Natural killer cell (primary cell): ENCODE measurements around the gene SLC25A21. TPM values are rescaled to one million over a fixed set of nuclear protein-coding genes. Genes with fewer than 3 reads are reported as not detected.
"Not testable (repeated sequence)": the region's sequence is repeated elsewhere in the genome, so short reads cannot be mapped to it uniquely, and the experiment has no call there.

ENCODE experiments used
- ATAC-seq, 3 donors: fragments of 150-1000 bp in 2 of 3; fragments of 200-7000 bp in 1 of 3; cut with Tn5 transposase; 1 replicate in 1 of 3; 2 replicates in 2 of 3; pipeline ENCODE4 v1.10.0; 2021; ENCODE audit warnings: mild to moderate bottlenecking in 2 of 3, moderate library complexity in 2 of 3
- DNase-seq, 2 donors: peaks; one replicate each; pipeline versions ENCODE4 v3.0.0 to v3.0.0-alpha.2; 2013 to 2021; ENCODE audit warnings: mixed read lengths in 1 of 2
- H3K27ac ChIP-seq: one replicate; pipeline ENCODE4 v1.5.1; 2013; ENCODE audit warnings: mild to moderate bottlenecking, low read length
- H3K27me3 ChIP-seq: one replicate; pipeline ENCODE4 v1.6.1; 2013; ENCODE audit warnings: low read length; ENCODE audit not compliant: control insufficient read depth, insufficient read depth
- H3K36me3 ChIP-seq: one replicate; pipeline ENCODE4 v1.6.1; 2013; ENCODE audit warnings: low read length; ENCODE audit not compliant: control insufficient read depth, insufficient read depth
- H3K4me1 ChIP-seq: one replicate; pipeline ENCODE4 v1.6.1; 2013; ENCODE audit warnings: low read length; ENCODE audit not compliant: control insufficient read depth, insufficient read depth
- H3K4me3 ChIP-seq: one replicate; pipeline ENCODE4 v1.5.1; 2013; ENCODE audit warnings: low read length
- H3K9me3 ChIP-seq: one replicate; pipeline ENCODE4 v1.6.1; 2013; ENCODE audit warnings: low read length; ENCODE audit not compliant: control insufficient read depth, insufficient read depth
- H3K27ac Mint-ChIP-seq, 2 donors: one replicate each; pipeline ENCODE4 v1.8.0; 2022; ENCODE audit warnings: mild to moderate bottlenecking in 2 of 2, mixed read lengths in 2 of 2, moderate library complexity in 1 of 2
- H3K27me3 Mint-ChIP-seq, 2 donors: one replicate each; pipeline ENCODE4 v1.8.0; 2022; ENCODE audit warnings: low read depth in 2 of 2, mixed read lengths in 2 of 2
- H3K36me3 Mint-ChIP-seq: one replicate; pipeline ENCODE4 v1.8.0; 2022; ENCODE audit warnings: mixed read lengths
- H3K4me1 Mint-ChIP-seq, 2 donors: one replicate each; pipeline ENCODE4 v1.8.0; 2022; ENCODE audit warnings: mixed read lengths in 2 of 2
- H3K4me3 Mint-ChIP-seq: one replicate; pipeline ENCODE4 v1.8.0; 2022; ENCODE audit warnings: mild to moderate bottlenecking, moderate library complexity, mixed read lengths
- H3K9me3 Mint-ChIP-seq, 2 donors: one replicate each; pipeline ENCODE4 v1.8.0; 2022; ENCODE audit warnings: mixed read lengths in 2 of 2
- CTCF ChIP-seq: fragments of 200-600 bp; IDR thresholded peaks from one replicate; pipeline ENCODE4 v1.8.0; 2022; ENCODE audit warnings: antibody characterized with exemption
- WGBS: methylation state at CpG from one replicate; pipeline ENCODE4 v1.1.7; 2013; ENCODE audit warnings: missing lambda C conversion rate; ENCODE audit not compliant: insufficient coverage; 5-methylcytosine and 5-hydroxymethylcytosine counted together
- intact Hi-C: fragments of 100-400 bp; cut with micrococcal nuclease; formaldehyde crosslinking; loops from one replicate; pipeline ENCODE4 v1.14.2; 2022
- total RNA-seq, 4 donors: library from RNA; stranded (reverse); fragments of 120-200 nt in 1 of 4; gene quantifications; one replicate each; pipeline versions ENCODE4 v1.2.3 to v1.2.4, GENCODE V29; 2013 to 2022

The SLC25A21 gene
- total RNA-seq, 3 donors from 2014 or later (not counting 1 experiment from before 2014, with no cell fraction given): not detected

GRCh38 chr14:37181441-37181840, 9.0 kb upstream of the SLC25A21 start:
- H3K9me3 ChIP-seq: no peaks in the 10 kb centered on the region
- Mint-ChIP-seq H3K27me3 (no peaks in the 10 kb centered on the region), H3K4me1 (no peaks in the 10 kb centered on the region), H3K9me3 (peaks cover 8 to 9% of the 10 kb centered on the region in 2 donors), H3K27ac (no peak overlapping the region), H3K36me3 (no peaks in the 10 kb centered on the region), H3K4me3 (no peak overlapping the region)
- intact Hi-C loops: no loop called here
- ATAC-seq (no peak), DNase-seq (no peak)
- H3K4me3 ChIP-seq: no peak overlapping the region
- H3K4me1 ChIP-seq: no peaks in the 10 kb centered on the region
- H3K36me3 ChIP-seq: no peaks in the 10 kb centered on the region
- H3K27ac ChIP-seq: no peak overlapping the region
- no peaks in the 10 kb centered on the region for H3K27me3 ChIP-seq
- WGBS: 71% methylated on average over 4 of the region's 6 CpGs
- TF ChIP-seq CTCF: no peak

DNA sequence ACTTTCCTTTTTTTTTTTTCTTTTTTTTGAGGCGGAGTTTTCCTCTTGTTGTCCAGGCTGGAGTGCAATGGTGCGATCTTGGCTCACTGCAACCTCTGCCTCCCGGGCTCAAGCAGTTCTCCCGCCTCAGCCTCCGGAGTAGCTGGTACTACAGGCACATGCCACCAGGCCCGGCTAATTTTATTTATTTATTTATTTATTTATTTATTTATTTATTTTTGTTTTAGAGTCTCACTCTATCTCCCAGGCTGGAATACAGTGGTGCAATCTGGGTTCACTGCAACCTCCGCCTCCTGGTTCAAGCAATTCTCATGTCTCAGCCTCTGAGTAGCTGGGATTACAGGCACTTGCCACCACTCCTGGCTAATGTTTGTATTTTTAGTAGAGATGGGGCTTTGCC, 8.5 kb upstream of the SLC25A21 start:
- WGBS: 96% methylated on average over 5 of the region's 7 CpGs
- H3K4me1 ChIP-seq, DNase-seq, intact Hi-C loops, H3K36me3 ChIP-seq, H3K27me3 ChIP-seq, H3K4me3 Mint-ChIP-seq, H3K4me1 Mint-ChIP-seq, H3K9me3 Mint-ChIP-seq, H3K27me3 Mint-ChIP-seq, H3K27ac ChIP-seq, H3K36me3 Mint-ChIP-seq, H3K4me3 ChIP-seq, H3K9me3 ChIP-seq, ATAC-seq, H3K27ac Mint-ChIP-seq: not testable (repeated sequence)

DNA sequence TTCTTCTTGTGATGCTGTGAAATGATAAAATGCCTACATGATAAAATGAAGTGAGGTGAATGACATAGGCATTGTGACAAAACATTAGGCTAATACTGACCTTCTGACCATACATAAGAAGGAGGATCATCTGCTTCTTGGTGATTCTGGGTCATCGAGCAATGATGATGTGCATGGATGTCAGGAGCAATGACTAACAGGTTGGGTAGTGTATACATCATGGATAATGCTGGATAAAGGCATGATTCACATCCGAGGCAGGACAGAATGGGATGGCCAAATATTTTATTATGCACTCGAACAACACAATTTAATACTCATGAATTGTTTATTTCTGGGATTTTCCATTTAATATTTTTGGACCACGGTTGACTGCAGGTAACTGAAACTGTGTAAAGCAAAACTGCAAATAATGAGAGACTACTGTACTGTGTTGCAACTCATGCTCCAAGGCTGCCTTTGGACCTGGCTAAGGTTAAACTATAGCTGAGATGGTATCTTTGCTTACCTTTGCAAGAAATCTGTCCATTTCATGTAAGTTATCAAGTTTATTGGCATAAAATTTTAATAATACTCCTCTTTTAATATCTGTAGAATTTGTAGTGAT, 7.6 kb upstream of the SLC25A21 start:
- no peak for ATAC-seq
- no peak for DNase-seq
- Mint-ChIP-seq H3K27me3 (no peaks in the 10 kb centered on the region), H3K4me3 (no peak overlapping the region), H3K4me1 (no peaks in the 10 kb centered on the region), H3K36me3 (no peaks in the 10 kb centered on the region), H3K27ac (no peak overlapping the region), H3K9me3 (peaks cover 8 to 9% of the 10 kb centered on the region in 2 donors)
- Histone ChIP-seq H3K9me3 (no peaks in the 10 kb centered on the region), H3K27ac (no peak overlapping the region), H3K4me3 (no peak overlapping the region), H3K4me1 (no peaks in the 10 kb centered on the region), H3K27me3 (no peaks in the 10 kb centered on the region), H3K36me3 (no peaks in the 10 kb centered on the region)
- WGBS: 94% methylated on average over 3 of the region's 4 CpGs
- no peak for TF ChIP-seq CTCF
- intact Hi-C loops: no loop called here

- no peak overlapping the region for H3K4me3 ChIP-seq
- WGBS: 69% methylated on average over 4 of the region's 5 CpGs
- no peak for TF ChIP-seq CTCF
- H3K4me1 Mint-ChIP-seq: no peaks in the 10 kb centered on the region
- H3K36me3 ChIP-seq: no peaks in the 10 kb centered on the region
- peaks cover 3% of the 10 kb centered on the region for H3K4me1 ChIP-seq
- H3K9me3 Mint-ChIP-seq: peaks cover 2 to 3% of the 10 kb centered on the region in 2 donors
- ATAC-seq: no peak
- no peak overlapping the region for H3K4me3 Mint-ChIP-seq
- H3K27me3 ChIP-seq: peaks cover 6% of the 10 kb centered on the region
- intact Hi-C loops: no loop called here
- no peaks in the 10 kb centered on the region for H3K36me3 Mint-ChIP-seq
- H3K27ac Mint-ChIP-seq: no peak overlapping the region
- peaks cover 4% of the 10 kb centered on the region for H3K9me3 ChIP-seq
- no peaks in the 10 kb centered on the region for H3K27me3 Mint-ChIP-seq
- no peak overlapping the region for H3K27ac ChIP-seq
- DNase-seq: no peak
These were observed 669 bp upstream of the SLC25A21 start for GRCh38 chr14:37172936-37173614.
